PC-3 (cell line): Measurements from ENCODE around the gene GABRA1.

Source experiments
- EZH2phosphoT487 ChIP-seq: fragments of 300-600 bp; sonication (generic); IDR thresholded peaks from 2 replicates; pipeline ENCODE4 v1.6.1; 2018; ENCODE audit warnings: mild to moderate bottlenecking, antibody characterized with exemption, low read length, borderline replicate concordance
- TF ChIP-seq, protein P1 (sequence below): fragments of 300-600 bp; sonication (generic); conservative IDR thresholded peaks from 2 replicates; pipeline ENCODE4 v1.5.1; 2017; ENCODE audit warnings: antibody characterized with exemption, low read depth, mild to moderate bottlenecking, low read length

DNA sequence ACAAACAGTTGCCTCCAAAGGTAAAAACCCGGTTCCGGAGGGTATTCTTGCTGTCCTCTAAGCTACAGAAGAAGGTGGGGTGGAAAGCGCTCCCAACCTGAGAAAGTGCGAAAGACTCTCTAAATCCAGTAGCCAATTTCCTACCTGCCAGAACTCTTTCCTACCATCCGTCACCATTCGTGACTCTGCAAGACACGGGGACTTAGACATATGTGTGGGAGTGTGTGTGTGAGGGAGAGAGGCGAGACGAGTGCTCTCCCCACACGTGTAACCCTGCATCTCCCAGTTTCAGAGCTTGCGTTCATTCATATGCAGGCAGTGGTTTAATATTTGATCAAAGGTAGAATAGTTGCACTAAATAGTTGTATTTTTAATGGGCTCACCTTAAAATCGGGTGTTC is 473 bp upstream of the GABRA1 start:
- TF ChIP-seq, protein P1, sequence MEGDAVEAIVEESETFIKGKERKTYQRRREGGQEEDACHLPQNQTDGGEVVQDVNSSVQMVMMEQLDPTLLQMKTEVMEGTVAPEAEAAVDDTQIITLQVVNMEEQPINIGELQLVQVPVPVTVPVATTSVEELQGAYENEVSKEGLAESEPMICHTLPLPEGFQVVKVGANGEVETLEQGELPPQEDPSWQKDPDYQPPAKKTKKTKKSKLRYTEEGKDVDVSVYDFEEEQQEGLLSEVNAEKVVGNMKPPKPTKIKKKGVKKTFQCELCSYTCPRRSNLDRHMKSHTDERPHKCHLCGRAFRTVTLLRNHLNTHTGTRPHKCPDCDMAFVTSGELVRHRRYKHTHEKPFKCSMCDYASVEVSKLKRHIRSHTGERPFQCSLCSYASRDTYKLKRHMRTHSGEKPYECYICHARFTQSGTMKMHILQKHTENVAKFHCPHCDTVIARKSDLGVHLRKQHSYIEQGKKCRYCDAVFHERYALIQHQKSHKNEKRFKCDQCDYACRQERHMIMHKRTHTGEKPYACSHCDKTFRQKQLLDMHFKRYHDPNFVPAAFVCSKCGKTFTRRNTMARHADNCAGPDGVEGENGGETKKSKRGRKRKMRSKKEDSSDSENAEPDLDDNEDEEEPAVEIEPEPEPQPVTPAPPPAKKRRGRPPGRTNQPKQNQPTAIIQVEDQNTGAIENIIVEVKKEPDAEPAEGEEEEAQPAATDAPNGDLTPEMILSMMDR = no peak
- no peak for TF ChIP-seq EZH2phosphoT487
